HG03354 (cell line): ENCODE data around the gene RHOXF2B.
"Not testable (repeated sequence)": the region's sequence is repeated elsewhere in the genome, so short reads cannot be mapped to it uniquely, and the experiment has no call there.

ENCODE experiments used
- ATAC-seq: cut with Tn5 transposase; IDR thresholded peaks from one replicate; pipeline ENCODE4 v1.9.1; 2021; ENCODE audit warnings: mild to moderate bottlenecking; ENCODE audit not compliant: unreplicated experiment, poor library complexity, severe bottlenecking

RHOXF2B gene

GRCh38 chrX:120077590-120077989 is at the start of gene RHOXF2B:
RHOXF2B (minus strand) TSS chrX:120077690; CDS start chrX:120077552, 138 bp downstream.
- not testable (repeated sequence) for ATAC-seq

DNA sequence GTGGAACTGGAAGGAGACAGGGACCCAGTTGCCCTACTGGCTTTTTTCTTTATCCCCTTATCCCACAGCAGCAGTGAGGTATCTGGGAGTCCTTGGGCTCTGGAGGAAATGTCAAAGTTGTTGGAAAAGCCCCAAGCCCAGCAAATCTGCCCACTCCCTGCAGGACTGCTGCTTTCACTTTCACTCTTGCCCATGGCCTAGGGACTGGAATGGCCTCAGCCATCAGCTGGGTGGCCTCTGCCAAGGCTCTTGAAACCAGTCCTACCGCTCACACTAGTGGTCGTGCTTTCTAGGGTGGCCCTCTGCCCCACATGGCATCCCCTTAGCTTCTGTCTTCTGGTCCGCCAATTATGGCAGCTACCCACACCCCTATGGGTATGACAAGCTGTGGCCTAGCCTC is 48.0 kb upstream of the RHOXF2B start:
- ATAC-seq = no peak

DNA sequence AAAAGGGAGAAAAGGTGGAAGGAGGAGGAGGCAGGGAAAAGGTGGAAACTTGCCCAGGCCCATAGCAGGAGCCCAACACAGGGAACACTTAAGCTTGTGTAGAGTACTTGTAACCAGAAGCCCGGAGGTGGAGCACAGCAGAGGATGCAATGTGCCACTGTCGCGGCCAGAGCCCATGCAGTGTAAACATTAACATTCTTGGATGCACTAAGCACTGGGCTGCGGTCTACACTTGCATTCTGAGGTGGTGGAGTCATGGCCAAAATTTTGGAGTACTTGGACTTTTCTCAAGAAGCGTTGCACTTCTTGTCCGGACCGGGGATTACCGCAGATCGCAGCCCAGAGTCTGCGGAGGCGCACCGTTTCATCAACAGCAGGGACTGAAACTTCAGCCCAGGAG is 42.7 kb upstream of the RHOXF2B start:
- no peak for ATAC-seq

DNA sequence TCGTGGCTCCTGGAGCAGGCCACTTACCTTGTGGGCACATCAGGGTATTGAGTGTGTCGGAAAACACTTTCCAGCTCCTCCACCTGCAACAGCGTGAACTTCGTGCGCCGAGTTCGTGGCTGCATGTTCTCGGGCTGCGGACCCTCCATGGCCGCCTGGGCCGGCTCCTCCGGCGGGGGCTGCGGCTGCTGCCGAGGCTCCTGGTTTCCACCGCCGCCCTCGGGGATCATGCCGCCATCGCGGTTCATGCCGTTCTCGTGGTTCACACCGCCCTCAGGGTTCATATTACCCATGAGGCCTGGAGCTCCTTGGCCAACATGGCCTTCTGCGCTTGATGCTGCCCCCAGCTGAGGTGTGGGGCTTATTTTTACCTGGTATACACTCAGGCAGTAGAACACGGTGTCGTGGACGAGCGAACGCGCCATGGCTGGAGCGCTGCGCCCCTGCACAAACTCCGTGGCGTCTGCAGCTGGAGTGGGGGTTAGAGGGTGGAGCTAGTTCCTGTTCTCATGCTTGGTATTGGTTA is 38.0 kb upstream of the RHOXF2B start, which contains the start of gene RHOXF1:
Gene RHOXF1, minus strand, starts transcription at position 476 of the 526 bp plus-strand sequence. Its CDS starts 51 bp downstream, at position 425.
- ATAC-seq = no peak

DNA sequence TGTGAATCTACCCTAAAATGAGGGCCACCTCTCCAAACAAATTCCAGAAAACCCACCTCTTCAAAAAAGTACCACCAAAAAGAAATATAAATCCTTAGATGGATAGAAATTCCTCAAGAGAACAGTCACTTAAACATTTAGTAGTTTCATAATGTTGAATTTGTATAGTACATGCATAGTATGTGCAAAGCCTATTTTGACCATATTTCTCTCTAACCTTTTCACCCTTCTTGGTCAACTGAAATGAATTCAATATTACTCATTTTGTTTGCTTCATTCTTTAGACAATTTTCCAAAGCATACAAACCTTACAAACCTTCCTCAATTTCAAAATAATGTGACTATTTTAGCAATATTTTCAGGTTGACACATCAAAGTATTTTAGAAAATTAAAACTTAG is 34.1 kb upstream of the RHOXF2B start:
- no peak for ATAC-seq

GRCh38 chrX:120109378-120109777 is 31.9 kb upstream of the RHOXF2B start:
- no peak for ATAC-seq

DNA sequence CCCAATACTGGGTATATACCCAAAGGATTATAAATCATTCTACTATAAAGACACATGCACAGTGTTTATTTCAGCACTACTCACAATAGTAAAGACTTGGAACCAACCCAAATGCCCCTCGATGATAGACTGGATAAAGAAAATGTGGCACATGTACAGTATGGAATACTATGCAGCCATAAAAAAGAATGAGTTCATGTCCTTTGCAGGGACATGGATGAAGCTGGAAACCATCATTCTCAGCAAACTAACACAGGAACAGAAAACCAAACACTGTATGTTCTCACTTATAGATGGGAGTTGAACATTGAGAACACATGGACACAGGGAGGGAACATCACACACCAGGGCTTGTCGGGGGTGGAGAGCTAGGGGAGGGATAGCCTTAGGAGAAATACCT is 27.2 kb upstream of the RHOXF2B start:
- not testable (repeated sequence) for ATAC-seq

- not testable (repeated sequence) for ATAC-seq
Observed at GRCh38 chrX:120101057-120101456, 23.6 kb upstream of the RHOXF2B start.

DNA sequence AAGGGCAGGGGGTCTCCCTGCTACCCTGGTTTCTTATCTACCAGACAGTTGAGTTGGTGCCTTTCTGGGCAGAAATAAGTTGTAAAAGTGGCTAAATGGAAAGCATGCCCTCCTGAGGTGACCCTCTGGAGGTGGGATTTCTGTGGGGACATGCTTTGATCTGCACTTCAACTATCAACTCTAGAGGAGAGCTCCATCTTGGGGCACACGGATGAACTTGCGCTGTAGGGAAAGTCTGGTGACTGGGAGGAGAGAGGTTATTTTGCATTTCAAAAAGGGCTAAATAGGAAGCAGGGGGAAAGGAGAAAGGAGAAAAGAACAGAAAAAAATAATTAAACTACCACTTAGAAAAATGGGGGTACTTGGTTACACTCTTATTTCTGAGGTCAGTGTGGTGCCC is 12.7 kb upstream of the RHOXF2B start:
- no peak for ATAC-seq

GRCh38 chrX:120087289-120088017 is 10.0 kb upstream of the RHOXF2B start:
- no peak for ATAC-seq

DNA sequence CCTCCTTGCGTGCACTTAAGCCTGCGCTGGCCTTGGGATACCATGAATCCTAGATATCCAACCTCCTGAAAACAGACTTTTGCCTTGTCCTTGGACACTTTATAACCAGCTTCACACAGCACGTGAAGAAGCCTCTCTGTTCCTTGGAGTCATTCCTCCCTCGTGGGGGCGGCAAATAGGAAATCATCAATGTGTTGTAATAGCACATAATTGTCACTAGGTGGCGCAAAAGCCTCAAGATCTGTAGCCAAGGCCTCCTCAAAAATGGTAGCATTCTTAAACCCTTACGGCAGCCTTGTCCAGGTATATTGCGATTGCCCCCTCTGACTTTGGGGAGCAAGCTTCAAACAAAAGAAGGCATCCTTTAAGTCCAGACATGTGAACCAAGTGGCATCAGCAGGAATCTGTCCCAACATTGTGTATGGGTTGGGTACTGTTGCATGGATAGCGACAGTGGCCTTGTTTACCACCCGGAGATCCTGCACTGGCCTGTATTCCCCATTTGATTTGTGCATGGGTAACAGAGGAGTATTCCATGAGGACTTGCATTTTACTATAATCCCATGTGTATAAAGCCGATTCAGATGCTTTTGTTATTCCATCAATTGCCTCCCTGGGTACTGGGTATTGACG is 8.2 kb upstream of the RHOXF2B start:
- not testable (repeated sequence) for ATAC-seq

DNA sequence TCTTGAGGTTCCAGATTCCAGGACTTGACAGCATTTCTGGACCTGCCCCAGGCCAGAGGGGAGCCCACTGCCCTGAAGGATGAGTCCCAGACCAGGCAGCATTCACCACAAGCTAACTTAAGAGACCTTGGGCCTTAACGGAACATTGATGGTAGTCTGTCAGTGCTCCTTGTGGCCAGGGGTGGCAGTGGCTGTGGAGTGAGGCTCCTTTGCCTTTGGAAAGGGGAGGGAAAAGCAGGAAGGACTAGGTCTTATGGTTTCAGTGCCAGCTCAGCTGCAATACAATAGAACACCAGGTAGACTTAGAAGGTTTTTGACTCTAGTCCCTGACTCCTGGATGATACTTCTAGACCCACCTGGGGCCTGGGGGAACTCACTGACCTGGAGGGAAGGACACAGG is 11.3 kb downstream of the RHOXF2B start:
- not testable (repeated sequence) for ATAC-seq

DNA sequence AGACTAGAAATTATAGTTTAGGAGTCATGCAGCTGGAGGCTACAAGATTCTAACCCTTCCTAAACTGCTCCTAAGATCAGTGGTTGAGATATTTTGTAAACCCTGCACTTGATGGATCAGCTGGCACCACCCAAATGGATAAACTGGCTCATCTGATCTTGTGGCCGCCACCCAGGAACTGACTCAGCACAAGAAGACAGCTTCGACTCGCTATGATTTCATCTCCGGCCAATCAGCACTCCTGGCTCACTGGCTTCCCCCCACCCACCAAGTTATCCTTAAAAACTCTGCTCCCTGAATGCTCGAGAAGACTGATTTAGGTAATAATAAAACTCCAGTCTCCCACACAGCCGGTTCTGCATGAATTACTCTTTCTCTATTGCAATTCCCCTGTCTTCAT is 34.8 kb downstream of the RHOXF2B start:
- not testable (repeated sequence) for ATAC-seq

DNA sequence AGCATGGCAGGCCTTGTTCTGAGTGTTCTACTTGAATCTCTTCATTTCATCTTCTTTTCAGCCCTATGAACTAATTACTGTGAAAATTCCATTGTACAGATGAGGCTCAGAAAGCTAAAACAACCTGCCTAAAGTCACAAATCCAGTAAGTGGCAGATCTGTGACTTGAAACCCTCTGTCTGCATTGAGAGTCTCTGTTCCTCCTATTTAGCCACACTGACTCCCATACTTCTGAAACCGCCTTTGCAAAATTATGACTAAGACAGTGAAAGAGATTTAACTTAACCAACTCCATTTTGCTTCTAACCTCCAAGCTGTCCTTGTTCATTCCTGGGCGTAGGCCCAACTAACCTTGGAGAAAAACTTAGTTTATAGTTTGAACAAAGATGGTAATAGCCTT is 35.2 kb downstream of the RHOXF2B start:
- ATAC-seq = peak; percentile 77

GRCh38 chrX:120040176-120040575 is 37.3 kb downstream of the RHOXF2B start:
- ATAC-seq = not testable (repeated sequence)

DNA sequence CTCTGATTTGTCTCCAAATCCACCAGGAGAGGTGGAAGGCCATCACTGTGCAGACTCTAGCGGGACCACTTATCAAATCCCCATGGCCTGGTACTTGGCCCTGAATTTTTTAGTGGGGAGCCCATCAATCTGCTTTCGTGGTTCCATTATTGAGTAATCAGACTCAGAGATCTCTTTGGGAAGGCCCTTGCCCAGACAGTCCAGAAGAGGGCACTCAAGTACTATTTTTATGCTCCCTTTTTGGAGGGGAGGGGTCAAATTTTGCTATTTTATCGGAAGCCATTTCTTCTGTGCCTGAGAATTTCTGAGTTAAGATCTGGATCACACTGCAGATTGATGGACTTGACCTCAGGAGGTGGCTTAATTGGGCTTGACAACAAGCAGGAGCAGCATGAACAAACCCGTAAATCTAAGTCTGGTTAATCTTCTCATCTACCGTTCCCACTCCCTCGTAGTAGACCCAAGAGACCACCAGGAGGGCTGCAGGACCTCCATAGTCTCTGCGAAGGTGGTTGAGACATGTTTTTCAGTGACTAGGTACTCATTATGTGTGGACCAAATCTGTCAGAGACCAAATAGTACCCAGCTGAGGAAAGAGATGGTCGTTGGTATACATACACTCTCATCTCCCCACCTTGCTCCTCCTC is 38.3 kb downstream of the RHOXF2B start:
- peak; percentile 33 for ATAC-seq

- ATAC-seq = no peak
Observed at GRCh38 chrX:120036704-120037103, 40.8 kb downstream of the RHOXF2B start.

DNA sequence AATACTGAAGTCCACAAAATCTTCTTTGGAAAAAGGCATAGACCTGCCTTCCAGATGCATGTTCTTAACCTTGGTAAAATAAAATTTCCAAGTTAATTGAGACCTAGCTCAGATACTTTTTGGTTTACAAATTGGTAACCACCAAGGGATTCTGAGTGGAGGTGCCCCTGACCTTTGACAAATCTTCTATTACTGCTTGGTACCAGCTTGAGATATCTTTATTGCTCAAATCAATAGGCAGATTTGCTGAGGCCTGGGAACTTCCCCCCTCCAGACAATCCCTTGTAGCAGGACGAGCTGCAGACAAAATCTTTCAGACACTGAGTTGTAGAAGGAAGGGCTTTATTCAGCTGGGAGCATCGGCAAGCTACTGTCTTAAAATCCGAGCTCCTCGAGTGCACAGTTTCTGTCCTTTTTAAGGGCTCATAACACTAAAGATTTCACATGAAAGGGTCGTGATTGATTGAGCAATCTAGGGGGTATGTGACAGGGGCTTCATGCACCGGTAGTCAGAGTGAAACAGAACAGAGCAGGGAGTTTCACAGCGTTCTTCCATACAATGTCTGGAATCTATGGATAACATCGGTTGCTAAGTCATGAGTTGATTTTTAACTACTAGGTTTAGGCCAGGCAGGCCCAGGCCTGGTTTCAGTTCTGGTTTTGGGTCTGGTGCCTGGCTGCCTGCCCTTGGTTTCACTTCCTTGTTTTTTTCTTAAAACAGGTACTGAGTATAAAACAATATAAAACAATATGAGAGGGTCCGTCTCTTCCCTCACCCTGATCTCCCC is 41.8 kb downstream of the RHOXF2B start:
- peak; percentile 87 for ATAC-seq

- ATAC-seq = no peak
Observed at GRCh38 chrX:120029354-120029753, 48.1 kb downstream of the RHOXF2B start.

- no peak for ATAC-seq
Observed at GRCh38 chrX:120023259-120023658, 54.2 kb downstream of the RHOXF2B start.
